Astrocyte of the spinal cord (primary cell): Measurements from ENCODE around the gene TRIO.

Experiments
- DNase-seq: peaks from one replicate; pipeline ENCODE4 v3.0.0; 2011; ENCODE audit warnings: low read depth, low spot score
- H3K4me3 ChIP-seq: 2 replicates; pipeline ENCODE4 v1.5.1; 2011; ENCODE audit warnings: low read depth, mild to moderate bottlenecking, low read length, moderate library complexity
- in situ Hi-C: cut with HindIII; loops from 2 replicates; pipeline ENCODE4 v1.10.0; 2017; ENCODE audit warnings: low sequenced_read_pairs
- TF ChIP-seq, protein P1 (sequence below): IDR thresholded peaks from 2 replicates; pipeline ENCODE4 v1.5.1; 2012; ENCODE audit warnings: low read depth, mild to moderate bottlenecking, low read length, inconsistent platforms

Gene TRIO

DNA sequence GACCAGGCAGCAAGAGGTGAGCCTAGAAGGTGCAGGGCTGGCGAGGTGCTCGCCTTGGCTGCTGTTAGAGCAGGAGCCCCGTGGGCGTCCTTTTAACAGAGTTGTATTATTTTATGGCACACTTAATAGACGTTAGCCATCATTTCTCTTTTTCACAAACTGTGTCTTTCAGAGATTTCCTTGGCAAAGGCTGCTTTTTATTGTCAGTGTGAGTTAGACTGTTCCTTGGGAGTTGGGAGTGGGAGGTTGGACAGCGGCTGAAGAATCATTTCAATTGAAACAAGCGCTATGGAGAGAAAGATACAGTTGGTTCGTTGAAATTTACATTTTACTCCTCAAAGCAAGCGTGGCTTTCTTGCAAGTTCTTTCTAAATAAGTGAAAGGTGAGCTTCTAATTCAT, 133.2 kb downstream of the TRIO start:
- in situ Hi-C loops: no loop called here
- TF ChIP-seq, protein P1, sequence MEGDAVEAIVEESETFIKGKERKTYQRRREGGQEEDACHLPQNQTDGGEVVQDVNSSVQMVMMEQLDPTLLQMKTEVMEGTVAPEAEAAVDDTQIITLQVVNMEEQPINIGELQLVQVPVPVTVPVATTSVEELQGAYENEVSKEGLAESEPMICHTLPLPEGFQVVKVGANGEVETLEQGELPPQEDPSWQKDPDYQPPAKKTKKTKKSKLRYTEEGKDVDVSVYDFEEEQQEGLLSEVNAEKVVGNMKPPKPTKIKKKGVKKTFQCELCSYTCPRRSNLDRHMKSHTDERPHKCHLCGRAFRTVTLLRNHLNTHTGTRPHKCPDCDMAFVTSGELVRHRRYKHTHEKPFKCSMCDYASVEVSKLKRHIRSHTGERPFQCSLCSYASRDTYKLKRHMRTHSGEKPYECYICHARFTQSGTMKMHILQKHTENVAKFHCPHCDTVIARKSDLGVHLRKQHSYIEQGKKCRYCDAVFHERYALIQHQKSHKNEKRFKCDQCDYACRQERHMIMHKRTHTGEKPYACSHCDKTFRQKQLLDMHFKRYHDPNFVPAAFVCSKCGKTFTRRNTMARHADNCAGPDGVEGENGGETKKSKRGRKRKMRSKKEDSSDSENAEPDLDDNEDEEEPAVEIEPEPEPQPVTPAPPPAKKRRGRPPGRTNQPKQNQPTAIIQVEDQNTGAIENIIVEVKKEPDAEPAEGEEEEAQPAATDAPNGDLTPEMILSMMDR: no peak
- H3K4me3 ChIP-seq: no peak overlapping the region
- DNase-seq: no peak

DNA sequence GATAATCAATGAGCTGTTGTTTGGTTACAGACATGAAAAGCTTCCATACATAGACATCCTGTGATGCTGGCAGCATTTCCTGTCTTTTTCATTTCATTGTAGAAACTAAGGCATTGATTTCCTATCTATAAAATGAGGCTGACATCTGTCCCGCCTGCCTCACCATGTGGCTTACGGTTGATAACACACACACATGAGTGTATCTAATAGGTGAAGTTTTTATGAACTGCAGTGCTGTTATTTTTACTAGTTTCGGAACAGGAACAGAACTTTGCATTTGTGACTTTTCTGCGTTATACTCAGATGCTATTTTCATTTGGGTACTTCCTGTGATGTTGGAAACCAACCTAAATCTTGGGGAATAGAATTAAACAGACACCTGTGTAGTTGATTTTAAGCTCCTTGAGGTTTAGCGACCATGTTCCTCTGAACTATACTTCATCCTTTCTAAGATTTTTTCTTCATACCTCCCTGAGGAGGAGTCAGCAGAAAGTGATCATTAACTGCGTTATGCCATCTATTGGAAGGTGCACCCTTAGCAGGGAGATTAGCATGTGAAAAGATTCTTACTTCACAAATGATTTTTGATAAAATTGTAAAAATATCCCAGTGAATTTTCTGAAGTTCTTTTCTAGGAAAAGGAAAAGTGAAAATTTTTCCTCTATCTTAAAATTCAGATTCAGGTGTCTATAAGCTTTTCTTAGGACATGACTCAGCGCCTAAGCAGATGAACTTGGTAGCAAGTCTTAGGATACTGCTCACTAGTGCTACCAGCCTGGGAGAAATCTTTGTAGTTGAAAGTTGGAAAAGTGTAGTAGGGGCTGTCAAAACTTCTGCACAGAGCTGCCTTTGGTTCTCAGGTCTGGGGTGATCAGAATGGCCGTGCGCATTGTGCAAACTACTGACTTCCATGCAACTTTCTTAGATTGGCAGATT, 134.5 kb downstream of the TRIO start:
- no peak overlapping the region for H3K4me3 ChIP-seq
- TF ChIP-seq, protein P1: no peak
- in situ Hi-C loops: no loop called here
- no peak for DNase-seq

DNA sequence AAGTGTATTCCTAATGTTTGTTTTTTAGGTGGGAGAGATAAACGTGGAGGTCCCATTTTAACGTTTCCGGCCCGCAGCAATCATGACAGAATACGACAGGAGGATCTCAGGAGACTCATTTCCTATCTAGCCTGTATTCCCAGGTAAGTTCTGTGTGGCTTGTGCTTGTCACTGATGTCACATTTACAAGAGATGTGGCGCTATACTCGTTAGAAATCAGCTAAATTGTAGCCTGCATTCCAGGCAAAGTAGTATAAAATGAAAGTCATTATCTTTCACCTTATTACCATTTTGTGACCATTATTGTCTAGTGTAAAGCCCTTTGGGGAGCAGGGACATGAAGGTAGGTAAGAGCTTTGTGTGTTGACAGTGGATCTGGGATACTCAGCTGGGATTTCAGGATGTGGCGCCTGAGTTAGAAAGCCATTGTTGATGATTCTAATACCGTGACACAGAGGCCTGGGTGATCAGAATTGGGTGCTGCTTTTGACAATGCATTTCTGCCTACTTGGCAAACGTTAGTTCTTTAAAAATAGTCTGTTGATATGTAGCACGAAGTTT, 137.2 kb downstream of the TRIO start:
- H3K4me3 ChIP-seq: no peak overlapping the region
- DNase-seq: no peak
- TF ChIP-seq, protein P1: no peak
- in situ Hi-C loops: no loop called here

DNA sequence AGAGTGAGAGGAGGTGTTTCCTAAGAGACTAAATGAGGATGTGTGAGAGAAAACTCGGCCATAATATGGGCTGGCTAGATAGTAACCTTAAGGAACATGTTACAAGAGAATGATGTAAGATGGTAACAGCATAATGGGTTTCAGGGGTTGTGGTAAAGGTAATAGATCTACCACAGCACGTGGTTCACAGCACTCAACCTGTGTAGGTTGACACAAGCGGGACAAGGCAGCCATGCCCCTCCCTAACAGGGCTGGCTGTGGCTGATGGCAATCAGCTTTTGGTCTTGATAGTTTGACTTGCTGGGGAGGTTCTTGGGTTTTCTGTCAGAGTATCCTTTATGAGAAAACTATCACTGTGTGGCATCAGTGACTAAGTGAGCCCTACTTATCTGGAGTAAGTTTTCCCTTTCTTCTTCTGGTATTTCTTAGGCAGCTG, 138.6 kb downstream of the TRIO start:
- in situ Hi-C loops: no loop called here
- TF ChIP-seq, protein P1: no peak
- no peak for DNase-seq
- no peak overlapping the region for H3K4me3 ChIP-seq

DNA sequence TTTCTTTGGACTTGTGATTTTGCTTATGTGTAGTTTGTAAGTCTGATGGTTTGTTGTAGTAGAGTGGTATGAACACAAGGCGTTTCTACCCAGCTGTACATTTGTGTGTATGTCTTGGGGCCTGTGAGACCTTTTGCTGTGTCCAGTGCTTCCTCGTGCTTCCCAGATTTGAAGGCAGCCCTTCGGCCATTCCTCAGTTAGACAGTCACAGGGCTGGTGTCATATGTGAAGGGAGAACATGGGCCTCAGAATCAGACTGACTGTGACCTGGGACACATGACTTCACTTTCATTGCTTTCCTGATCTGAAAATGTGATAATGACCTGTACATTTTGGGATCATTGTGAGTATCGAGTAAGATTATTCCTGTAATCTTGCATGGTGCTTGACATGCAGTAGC, 140.0 kb downstream of the TRIO start:
- TF ChIP-seq, protein P1: no peak
- no peak for DNase-seq
- in situ Hi-C loops: no loop called here
- no peak overlapping the region for H3K4me3 ChIP-seq

DNA sequence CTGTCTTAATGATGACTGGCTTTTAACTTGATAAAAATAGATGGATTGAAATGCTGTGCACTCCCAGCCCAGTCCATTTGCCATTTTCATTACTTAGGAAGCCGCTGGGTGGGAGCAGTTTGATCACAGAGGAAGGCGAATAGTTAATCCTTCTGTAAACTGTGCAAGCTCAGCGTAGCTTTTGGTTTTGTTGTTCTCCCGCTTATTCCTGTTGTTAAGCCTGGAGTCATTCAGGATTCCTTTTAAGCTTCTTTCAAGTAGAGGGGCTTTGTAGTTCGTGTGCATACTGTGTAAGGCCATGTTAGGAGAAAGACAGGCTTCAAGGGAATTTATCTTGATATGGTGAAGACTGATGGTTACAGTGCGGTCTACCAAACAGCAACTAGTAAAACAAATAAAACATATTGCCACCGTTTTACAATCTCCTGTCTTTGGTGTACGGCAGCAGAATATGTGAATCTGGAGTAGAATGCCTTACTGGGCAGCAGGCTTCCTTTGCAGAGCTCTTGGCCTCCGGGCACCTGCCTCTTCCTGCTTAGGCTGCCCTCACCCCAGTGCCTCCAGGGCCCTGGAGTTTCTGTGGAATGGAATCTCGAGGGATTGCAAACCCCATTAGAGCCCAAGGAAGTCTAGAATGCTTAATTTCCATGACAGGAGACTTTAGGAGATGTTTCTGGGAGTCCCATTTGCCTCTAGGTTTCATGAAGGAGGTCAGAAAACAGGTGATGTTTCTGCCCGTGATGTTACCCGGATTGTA, 141.4 kb downstream of the TRIO start:
- TF ChIP-seq, protein P1: no peak
- no peak for DNase-seq
- H3K4me3 ChIP-seq: no peak overlapping the region
- in situ Hi-C loops: no loop called here
